GM18951 (cell line): ENCODE data around the gene SNAPC4.
"Not testable (repeated sequence)": the region's sequence is repeated elsewhere in the genome, so short reads cannot be mapped to it uniquely, and the experiment has no call there.

Source experiments
- POLR2A ChIP-seq: IDR thresholded peaks from 4 replicates; pipeline ENCODE4 v1.6.1; 2011; ENCODE audit warnings: mild to moderate bottlenecking; ENCODE audit not compliant: insufficient read length, insufficient read depth; ENCODE audit errors: extremely low read depth
- in situ Hi-C: fragments of 300-500 bp; cut with MboI; formaldehyde crosslinking; loops from one replicate; pipeline ENCODE4 v1.12.0; 2022; ENCODE audit warnings: low sequenced_read_pairs, mixed read lengths, inconsistent platforms; ENCODE audit not compliant: unreplicated experiment

Gene SNAPC4

GRCh38 chr9:136429683-136430491 lies 29.9 kb upstream of the SNAPC4 start:
- no peak for TF ChIP-seq POLR2A
- in situ Hi-C loops, result no loop called here

GRCh38 chr9:136429075-136429628 lies 29.2 kb upstream of the SNAPC4 start:
- no peak for TF ChIP-seq POLR2A
- in situ Hi-C loops, result no loop called here

GRCh38 chr9:136426787-136427186 lies 26.8 kb upstream of the SNAPC4 start:
- no peak for TF ChIP-seq POLR2A
- in situ Hi-C loops, result no loop called here

- in situ Hi-C loops, result not testable (repeated sequence)
Observed at GRCh38 chr9:136425367-136425766, 25.4 kb upstream of the SNAPC4 start.

- TF ChIP-seq POLR2A, result no peak
- in situ Hi-C loops, result no loop called here
Observed at GRCh38 chr9:136424750-136425362, 24.9 kb upstream of the SNAPC4 start.

GRCh38 chr9:136423432-136424146 lies 23.6 kb upstream of the SNAPC4 start:
- TF ChIP-seq POLR2A, result no peak
- in situ Hi-C loops, result no loop called here

GRCh38 chr9:136422876-136423275 lies 22.9 kb upstream of the SNAPC4 start:
- in situ Hi-C loops, result no loop called here
- no peak for TF ChIP-seq POLR2A

- in situ Hi-C loops, result no loop called here
- no peak for TF ChIP-seq POLR2A
Observed at GRCh38 chr9:136421791-136422190, 21.8 kb upstream of the SNAPC4 start.

GRCh38 chr9:136419092-136419420 lies 19.1 kb upstream of the SNAPC4 start:
- TF ChIP-seq POLR2A, result no peak
- in situ Hi-C loops, result no loop called here

GRCh38 chr9:136418182-136419091 lies 18.5 kb upstream of the SNAPC4 start:
- TF ChIP-seq POLR2A, result no peak
- in situ Hi-C loops, result no loop called here

GRCh38 chr9:136416914-136417313 lies 16.9 kb upstream of the SNAPC4 start:
- TF ChIP-seq POLR2A, result no peak

GRCh38 chr9:136416427-136416826 lies 16.5 kb upstream of the SNAPC4 start:
- in situ Hi-C loops, result no loop called here
- no peak for TF ChIP-seq POLR2A

More at GRCh38 chr9:136416914-136417313, 16.9 kb upstream of the SNAPC4 start:
- in situ Hi-C loops, result no loop called here

- TF ChIP-seq POLR2A, result no peak
- in situ Hi-C loops, result no loop called here
Observed at GRCh38 chr9:136412962-136413361, 13.0 kb upstream of the SNAPC4 start.
